ENCODE data around the gene FAM9C. TPM values are rescaled to one million over a fixed set of nuclear protein-coding genes. Genes with fewer than 3 reads are reported as not detected.
"Not testable (repeated sequence)": the region's sequence is repeated elsewhere in the genome, so short reads cannot be mapped to it uniquely, and the experiment has no call there.

FAM9C gene
- total RNA-seq, 1 experiment from 2014 or later: not detected

DNA sequence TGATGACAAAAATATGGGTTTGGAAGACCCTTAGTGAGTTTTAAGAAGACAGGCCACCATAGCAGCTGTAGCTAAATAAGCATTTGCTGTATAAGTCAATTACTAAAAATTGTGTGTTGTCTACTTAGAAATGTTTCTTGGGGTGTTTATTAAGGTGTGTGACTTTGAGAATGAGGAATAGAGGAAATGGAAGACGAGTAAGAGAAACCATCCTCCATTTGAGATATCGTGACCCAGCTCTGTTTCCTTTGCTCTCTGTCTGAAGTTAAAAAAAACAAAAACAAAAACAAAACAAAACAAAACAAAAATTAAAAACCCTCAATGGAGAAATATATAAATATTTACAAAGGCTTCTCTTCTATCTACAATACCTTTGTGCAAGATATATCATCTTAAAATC is 41.7 kb upstream of the FAM9C start:
- Histone ChIP-seq H4K20me1 (ENCODE audit: insufficient read depth) (no peaks in the 10 kb centered on the region), H3K27ac (no peak overlapping the region), H3K4me3 (no peak overlapping the region), H3K4me2 (no peak overlapping the region), H3F3A (ENCODE audit: insufficient read depth, low read depth) (no peaks in the 10 kb centered on the region), H3K4me1 (replicated peaks; ENCODE audit: insufficient read depth) (peaks cover 6% of the 10 kb centered on the region; the same call in 1 of the 2 replicates), H3K79me2 (ENCODE audit: low read depth) (no peaks in the 10 kb centered on the region), H3K36me3 (ENCODE audit: low read depth) (no peaks in the 10 kb centered on the region), H3K27me3 (ENCODE audit: insufficient read depth, low read depth) (no peaks in the 10 kb centered on the region), H3K9me2 (ENCODE audit: insufficient read depth) (no peaks in the 10 kb centered on the region), H3K9me3 (ENCODE audit: insufficient read depth, low read depth) (no peaks in the 10 kb centered on the region), H2AFZ (no peak overlapping the region)
- BruUV-seq (replicated peaks): no TSS peak
- ChIA-PET POLR2A (ENCODE audit: unreplicated experiment) (no interaction called here), CTCF (no interaction called here)
- intact Hi-C loops (cut with micrococcal nuclease; ENCODE audit: unreplicated experiment): no loop called here
- no peak for TF ChIP-seq EZH2 (IDR thresholded peaks at IDR 0.05; ENCODE audit: low read depth)
- TF ChIP-seq CTCF (conservative IDR thresholded peaks at IDR 0.05): no peak
- DNase-seq: no peak

DNA sequence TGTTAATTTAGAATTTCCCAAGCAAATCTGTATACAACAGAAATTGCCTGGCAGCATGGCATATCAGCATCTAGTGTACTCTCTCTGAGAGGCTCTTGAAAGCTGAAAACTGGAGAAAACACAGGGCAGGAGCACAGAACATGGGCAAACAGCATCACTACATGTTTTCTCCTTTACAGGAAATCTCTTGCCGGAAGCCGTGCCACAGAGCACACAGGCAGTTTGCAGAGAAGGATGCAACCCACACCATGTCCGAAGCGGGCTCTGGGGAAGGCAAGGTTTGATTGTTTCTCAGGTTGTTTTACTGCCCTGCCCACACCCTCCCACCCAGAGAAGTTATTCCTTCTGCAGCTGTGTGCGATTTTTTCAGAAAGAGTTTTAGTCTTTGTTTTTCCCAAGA is 41.1 kb upstream of the FAM9C start:
- ChIA-PET POLR2A (ENCODE audit: unreplicated experiment) (no interaction called here), CTCF (interaction anchor here (0.7 kb wide), 1 partner anchor 57 kb away, joined by 5 read pairs; no protein-coding TSS in a partner anchor)
- Histone ChIP-seq H3K27me3 (ENCODE audit: insufficient read depth, low read depth) (no peaks in the 10 kb centered on the region), H3F3A (ENCODE audit: insufficient read depth, low read depth) (no peaks in the 10 kb centered on the region), H3K4me1 (replicated peaks; ENCODE audit: insufficient read depth) (peaks cover 6% of the 10 kb centered on the region; the same call in 1 of the 2 replicates), H3K4me3 (no peak overlapping the region), H2AFZ (no peak overlapping the region), H3K79me2 (ENCODE audit: low read depth) (no peaks in the 10 kb centered on the region), H3K9me3 (ENCODE audit: insufficient read depth, low read depth) (no peaks in the 10 kb centered on the region), H4K20me1 (ENCODE audit: insufficient read depth) (no peaks in the 10 kb centered on the region), H3K27ac (no peak overlapping the region), H3K9me2 (ENCODE audit: insufficient read depth) (no peaks in the 10 kb centered on the region), H3K36me3 (ENCODE audit: low read depth) (no peaks in the 10 kb centered on the region), H3K4me2 (no peak overlapping the region)
- no TSS peak for BruUV-seq (replicated peaks)
- TF ChIP-seq EZH2 (IDR thresholded peaks at IDR 0.05; ENCODE audit: low read depth) (no peak), CTCF (conservative IDR thresholded peaks at IDR 0.05) (no peak)
- no peak for DNase-seq
- intact Hi-C loops (cut with micrococcal nuclease; ENCODE audit: unreplicated experiment): no loop called here

DNA sequence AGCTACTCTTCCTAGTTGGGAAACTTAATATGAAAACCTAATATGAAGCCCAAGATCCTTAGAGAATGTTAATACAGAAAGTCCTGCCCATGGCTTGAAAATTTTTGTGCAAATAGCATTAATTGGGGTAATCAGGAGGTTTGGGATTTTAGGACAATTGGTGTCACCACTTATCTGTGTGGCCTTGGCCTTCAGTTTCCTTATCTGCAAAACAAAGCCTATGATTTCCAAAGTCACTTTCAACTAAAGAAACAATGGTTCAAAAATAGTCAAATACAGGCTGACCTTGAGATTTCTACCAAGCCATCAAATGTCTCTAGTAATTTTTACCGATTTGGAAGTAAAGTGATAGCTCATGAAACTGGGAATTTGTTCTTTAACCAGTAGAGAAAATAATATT is 40.2 kb upstream of the FAM9C start:
- Histone ChIP-seq H3K9me3 (ENCODE audit: insufficient read depth, low read depth) (no peaks in the 10 kb centered on the region), H3K4me2 (no peak overlapping the region), H3K27me3 (ENCODE audit: insufficient read depth, low read depth) (no peaks in the 10 kb centered on the region), H3F3A (ENCODE audit: insufficient read depth, low read depth) (no peaks in the 10 kb centered on the region), H3K4me3 (no peak overlapping the region), H3K79me2 (ENCODE audit: low read depth) (no peaks in the 10 kb centered on the region), H3K4me1 (replicated peaks; ENCODE audit: insufficient read depth) (peaks cover 6% of the 10 kb centered on the region; the same call in 1 of the 2 replicates), H3K9me2 (ENCODE audit: insufficient read depth) (no peaks in the 10 kb centered on the region), H2AFZ (no peak overlapping the region), H3K36me3 (ENCODE audit: low read depth) (no peaks in the 10 kb centered on the region), H4K20me1 (ENCODE audit: insufficient read depth) (no peaks in the 10 kb centered on the region), H3K27ac (no peak overlapping the region)
- DNase-seq: no peak
- no TSS peak for BruUV-seq (replicated peaks)
- TF ChIP-seq EZH2 (IDR thresholded peaks at IDR 0.05; ENCODE audit: low read depth) (no peak), CTCF (conservative IDR thresholded peaks at IDR 0.05) (no peak)
- ChIA-PET CTCF (no interaction called here), POLR2A (ENCODE audit: unreplicated experiment) (no interaction called here)
- intact Hi-C loops (cut with micrococcal nuclease; ENCODE audit: unreplicated experiment): no loop called here

GRCh38 chrX:13083755-13084326 is 39.4 kb upstream of the FAM9C start:
- H3K9me3 ChIP-seq (ENCODE audit: insufficient read depth, low read depth); H3K9me2 ChIP-seq (ENCODE audit: insufficient read depth); H3K27me3 ChIP-seq (ENCODE audit: insufficient read depth, low read depth); DNase-seq; POLR2A ChIA-PET (ENCODE audit: unreplicated experiment); H2AFZ ChIP-seq; H3K4me3 ChIP-seq; intact Hi-C loops (cut with micrococcal nuclease; ENCODE audit: unreplicated experiment); H4K20me1 ChIP-seq (ENCODE audit: insufficient read depth); H3K4me1 ChIP-seq (replicated peaks; ENCODE audit: insufficient read depth); H3F3A ChIP-seq (ENCODE audit: insufficient read depth, low read depth); H3K4me2 ChIP-seq; CTCF ChIA-PET; H3K36me3 ChIP-seq (ENCODE audit: low read depth); BruUV-seq (replicated peaks); H3K27ac ChIP-seq; H3K79me2 ChIP-seq (ENCODE audit: low read depth): not testable (repeated sequence)
